Globus pallidus (tissue), 1 donor: ENCODE results near the gene SBF1.
"Not testable (repeated sequence)": the region's sequence is repeated elsewhere in the genome, so short reads cannot be mapped to it uniquely, and the experiment has no call there.

Experiments
- DNase-seq: peaks from one replicate; pipeline ENCODE4 v3.0.0-alpha.2; 2015; ENCODE audit warnings: low spot score

Gene SBF1

GRCh38 chr22:50398831-50399648, 75.8 kb downstream of the SBF1 start:
- DNase-seq, result no peak

GRCh38 chr22:50397371-50398060, 77.3 kb downstream of the SBF1 start:
- not testable (repeated sequence) for DNase-seq

DNA sequence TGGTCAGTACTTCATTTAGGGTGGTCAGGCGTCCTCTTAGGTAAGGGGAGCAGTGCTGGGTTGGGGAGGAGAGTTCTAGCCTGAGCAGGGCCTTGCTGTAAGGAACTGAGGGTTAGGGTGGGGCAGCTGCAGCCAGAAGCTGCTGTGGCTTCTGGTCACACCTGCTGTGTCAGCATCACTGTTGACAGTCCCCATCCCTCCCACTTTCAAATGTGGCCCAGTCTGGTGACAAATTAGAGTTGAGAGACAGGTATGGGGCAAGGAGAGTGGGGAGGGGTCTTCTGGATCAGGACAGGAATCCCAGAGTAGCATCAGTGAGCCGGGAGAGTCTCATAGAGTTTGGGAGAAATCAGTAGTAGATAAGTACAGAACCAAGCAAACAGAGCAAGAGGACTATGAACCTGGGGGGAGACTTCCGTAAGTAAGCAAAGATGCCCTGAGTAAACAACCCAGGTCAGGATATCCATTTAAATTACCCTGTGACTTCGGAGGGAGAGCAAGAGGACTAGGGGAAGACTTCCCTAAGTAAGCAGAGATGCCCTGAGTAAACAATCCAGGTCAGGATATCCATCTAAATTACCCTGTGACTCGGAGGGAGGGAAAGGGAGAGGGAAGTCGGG, 78.0 kb downstream of the SBF1 start:
- no peak for DNase-seq
